ENCODE data around the gene BLCAP. TPM values are rescaled to one million over a fixed set of nuclear protein-coding genes. Genes with fewer than 3 reads are reported as not detected.
"Not testable (repeated sequence)": the region's sequence is repeated elsewhere in the genome, so short reads cannot be mapped to it uniquely, and the experiment has no call there.

BLCAP gene
- total RNA-seq, 1 donor from 2014 or later = 44.2 TPM

GRCh38 chr20:37552415-37552814 lies 24.7 kb upstream of the BLCAP start:
- Mint-ChIP-seq H3K27ac (ENCODE audit: unreplicated experiment) (no peak overlapping the region), H3K4me1 (no peaks in the 10 kb centered on the region), H3K27me3 (ENCODE audit: low read depth) (no peaks in the 10 kb centered on the region), H3K36me3 (ENCODE audit: low read depth) (no peaks in the 10 kb centered on the region), H3K4me3 (no peak overlapping the region), H3K9me3 (peaks cover 2% of the 10 kb centered on the region)
- TF ChIP-seq, protein P1, sequence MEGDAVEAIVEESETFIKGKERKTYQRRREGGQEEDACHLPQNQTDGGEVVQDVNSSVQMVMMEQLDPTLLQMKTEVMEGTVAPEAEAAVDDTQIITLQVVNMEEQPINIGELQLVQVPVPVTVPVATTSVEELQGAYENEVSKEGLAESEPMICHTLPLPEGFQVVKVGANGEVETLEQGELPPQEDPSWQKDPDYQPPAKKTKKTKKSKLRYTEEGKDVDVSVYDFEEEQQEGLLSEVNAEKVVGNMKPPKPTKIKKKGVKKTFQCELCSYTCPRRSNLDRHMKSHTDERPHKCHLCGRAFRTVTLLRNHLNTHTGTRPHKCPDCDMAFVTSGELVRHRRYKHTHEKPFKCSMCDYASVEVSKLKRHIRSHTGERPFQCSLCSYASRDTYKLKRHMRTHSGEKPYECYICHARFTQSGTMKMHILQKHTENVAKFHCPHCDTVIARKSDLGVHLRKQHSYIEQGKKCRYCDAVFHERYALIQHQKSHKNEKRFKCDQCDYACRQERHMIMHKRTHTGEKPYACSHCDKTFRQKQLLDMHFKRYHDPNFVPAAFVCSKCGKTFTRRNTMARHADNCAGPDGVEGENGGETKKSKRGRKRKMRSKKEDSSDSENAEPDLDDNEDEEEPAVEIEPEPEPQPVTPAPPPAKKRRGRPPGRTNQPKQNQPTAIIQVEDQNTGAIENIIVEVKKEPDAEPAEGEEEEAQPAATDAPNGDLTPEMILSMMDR (conservative IDR thresholded peaks at IDR 0.05) = no peak
- no peak for DNase-seq (ENCODE audit: low read depth, low spot score)

GRCh38 chr20:37551660-37552059 lies 24.0 kb upstream of the BLCAP start:
- not testable (repeated sequence) for H3K9me3 Mint-ChIP-seq; H3K27me3 Mint-ChIP-seq (ENCODE audit: low read depth); H3K27ac Mint-ChIP-seq (ENCODE audit: unreplicated experiment); H3K4me3 Mint-ChIP-seq; H3K4me1 Mint-ChIP-seq; H3K36me3 Mint-ChIP-seq (ENCODE audit: low read depth); DNase-seq (ENCODE audit: low read depth, low spot score)

DNA sequence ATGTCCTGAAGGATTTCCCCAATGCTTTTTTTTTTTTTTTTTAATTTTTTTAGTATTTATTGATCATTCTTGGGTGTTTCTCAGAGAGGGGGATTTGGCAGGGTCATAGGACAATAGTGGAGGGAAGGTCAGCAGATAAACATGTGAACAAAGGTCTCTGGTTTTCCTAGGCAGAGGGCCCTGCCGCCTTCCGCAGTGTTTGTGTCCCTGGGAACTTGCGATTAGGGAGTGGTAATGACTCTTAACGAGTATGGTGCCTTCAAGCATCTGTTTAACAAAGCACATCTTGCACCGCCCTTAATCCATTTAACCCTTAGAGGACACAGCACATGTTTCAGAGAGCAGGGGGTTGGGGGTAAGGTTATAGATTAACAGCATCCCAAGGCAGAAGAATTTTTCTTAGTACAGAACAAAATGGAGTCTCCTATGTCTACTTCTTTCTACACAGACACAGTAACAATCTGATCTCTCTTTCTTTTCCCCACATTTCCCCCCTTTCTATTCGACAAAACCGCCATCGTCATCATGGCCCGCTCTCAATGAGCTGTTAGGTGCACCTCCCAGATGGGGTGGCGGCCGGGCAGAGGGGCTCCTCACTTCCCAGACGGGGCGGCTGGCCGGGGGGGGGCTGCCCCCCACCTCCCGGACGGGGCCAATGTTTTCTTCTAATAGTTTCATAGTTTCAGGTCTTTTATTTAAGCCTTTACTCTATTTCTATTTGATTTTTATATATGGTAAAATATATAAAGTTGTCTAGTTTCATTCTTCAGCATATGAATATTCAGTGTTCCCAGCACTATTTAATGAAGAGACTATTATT lies 22.6 kb upstream of the BLCAP start:
- H3K4me3 Mint-ChIP-seq; H3K9me3 Mint-ChIP-seq; DNase-seq (ENCODE audit: low read depth, low spot score); H3K36me3 Mint-ChIP-seq (ENCODE audit: low read depth); H3K27me3 Mint-ChIP-seq (ENCODE audit: low read depth); H3K27ac Mint-ChIP-seq (ENCODE audit: unreplicated experiment); H3K4me1 Mint-ChIP-seq: not testable (repeated sequence)

DNA sequence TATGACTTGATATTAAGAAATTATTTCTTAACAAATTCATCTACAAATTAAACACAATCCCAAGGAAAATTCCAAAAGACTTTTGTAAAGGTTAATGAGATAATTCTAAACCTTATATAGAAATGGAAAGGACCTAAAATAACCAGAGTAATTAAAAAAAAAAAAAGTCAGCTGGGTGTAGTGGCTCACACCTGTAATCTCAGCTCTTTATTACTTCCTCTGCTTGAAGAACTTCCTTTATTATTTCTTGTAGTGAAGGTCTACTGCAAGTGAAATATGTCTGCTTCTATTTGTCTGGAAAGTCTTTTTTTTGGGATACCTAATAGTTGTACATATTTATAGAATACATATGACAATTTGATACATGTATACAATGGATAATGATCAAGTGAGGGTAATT lies 20.2 kb upstream of the BLCAP start:
- Mint-ChIP-seq H3K27ac (ENCODE audit: unreplicated experiment) (no peak overlapping the region), H3K4me3 (no peak overlapping the region), H3K36me3 (ENCODE audit: low read depth) (no peaks in the 10 kb centered on the region), H3K4me1 (peaks cover 6% of the 10 kb centered on the region), H3K9me3 (peaks cover 2% of the 10 kb centered on the region), H3K27me3 (ENCODE audit: low read depth) (no peaks in the 10 kb centered on the region)
- no peak for DNase-seq (ENCODE audit: low read depth, low spot score)
- TF ChIP-seq, protein P1 (conservative IDR thresholded peaks at IDR 0.05) = no peak

GRCh38 chr20:37545516-37545915 lies 17.8 kb upstream of the BLCAP start:
- Mint-ChIP-seq H3K9me3 (peaks cover 2% of the 10 kb centered on the region), H3K4me1 (peaks cover 12% of the 10 kb centered on the region), H3K36me3 (ENCODE audit: low read depth) (no peaks in the 10 kb centered on the region), H3K27ac (ENCODE audit: unreplicated experiment) (no peak overlapping the region), H3K27me3 (ENCODE audit: low read depth) (no peaks in the 10 kb centered on the region), H3K4me3 (no peak overlapping the region)
- no peak for DNase-seq (ENCODE audit: low read depth, low spot score)
- TF ChIP-seq, protein P1 (conservative IDR thresholded peaks at IDR 0.05) = no peak

- no peak for DNase-seq (ENCODE audit: low read depth, low spot score)
- H3K36me3 Mint-ChIP-seq (ENCODE audit: low read depth) = no peaks in the 10 kb centered on the region
- H3K27me3 Mint-ChIP-seq (ENCODE audit: low read depth) = no peaks in the 10 kb centered on the region
- TF ChIP-seq, protein P1 (conservative IDR thresholded peaks at IDR 0.05) = no peak
- H3K27ac Mint-ChIP-seq (ENCODE audit: unreplicated experiment) = no peak overlapping the region
- H3K4me3 Mint-ChIP-seq = no peak overlapping the region
- no peaks in the 10 kb centered on the region for H3K9me3 Mint-ChIP-seq
- H3K4me1 Mint-ChIP-seq = peaks cover 12% of the 10 kb centered on the region
Observed at GRCh38 chr20:37544386-37544785, 16.7 kb upstream of the BLCAP start.
